Stimulated activated naive B cell treated with anti-CD40 and anti-IgM and Interleukin-4, amounts not matched to agents 10 μg/mL and 1 μg/mL and 100 μg/mL, for 72 hours (primary cell): ENCODE data around the gene NLRC5.

Source experiments
- ATAC-seq, 2 donors: fragments of 150-1000 bp; cut with Tn5 transposase; replicated peaks; 2 replicates each; pipeline ENCODE4 v1.10.0; 2021; ENCODE audit warnings: moderate library complexity in 1 of 2
- DNase-seq: peaks from one replicate; pipeline ENCODE4 v3.0.0; 2021
- H3K27ac Mint-ChIP-seq: one replicate; pipeline ENCODE4 v1.8.0; 2022; ENCODE audit warnings: mild to moderate bottlenecking, mixed read lengths
- H3K27me3 Mint-ChIP-seq, 2 donors: one replicate each; pipeline ENCODE4 v1.8.0; 2022; ENCODE audit warnings: mixed read lengths in 2 of 2
- H3K36me3 Mint-ChIP-seq, 2 donors: one replicate each; pipeline ENCODE4 v1.8.0; 2022; ENCODE audit warnings: mixed read lengths in 2 of 2, mild to moderate bottlenecking in 1 of 2
- H3K4me1 Mint-ChIP-seq, 2 donors: one replicate each; pipeline ENCODE4 v1.8.0; 2022; ENCODE audit warnings: mixed read lengths in 2 of 2, mild to moderate bottlenecking in 1 of 2
- H3K4me3 Mint-ChIP-seq, 2 donors: one replicate each; pipeline ENCODE4 v1.8.0; 2022; ENCODE audit warnings: mild to moderate bottlenecking in 2 of 2, mixed read lengths in 2 of 2, moderate library complexity in 1 of 2
- H3K9me3 Mint-ChIP-seq, 2 donors: one replicate each; pipeline ENCODE4 v1.8.0; 2022; ENCODE audit warnings: mixed read lengths in 2 of 2, mild to moderate bottlenecking in 1 of 2

The NLRC5 gene

DNA sequence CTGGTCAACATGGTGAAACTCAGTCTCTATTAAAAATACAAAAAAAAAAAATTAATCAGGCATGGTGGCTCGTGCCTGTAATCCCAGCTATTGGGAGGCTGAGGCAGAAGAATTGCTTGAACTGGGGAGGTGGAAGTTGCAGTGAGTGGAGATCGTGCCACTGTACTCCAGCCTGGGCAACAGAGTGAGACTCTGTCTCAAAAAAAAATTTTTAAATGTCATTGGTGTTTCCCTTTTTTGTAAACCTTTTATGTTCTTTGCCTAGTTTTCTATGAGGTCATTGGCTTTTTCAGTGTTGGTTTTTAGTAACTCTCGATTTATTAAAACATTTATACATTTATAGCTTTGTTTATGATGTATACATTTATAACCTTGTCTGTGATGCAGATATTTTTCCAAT is 18.2 kb downstream of the NLRC5 start:
- peaks cover 47 to 69% of the 10 kb centered on the region in 2 donors for H3K36me3 Mint-ChIP-seq
- no peak overlapping the region for H3K27ac Mint-ChIP-seq
- DNase-seq (no peak), ATAC-seq (peak; percentile 38 to 54)
- H3K4me3 Mint-ChIP-seq = peak overlapping the region in 1 of 2 donors; percentile 25
- H3K9me3 Mint-ChIP-seq = no peaks in the 10 kb centered on the region
- peaks cover 40 to 79% of the 10 kb centered on the region in 2 donors for H3K4me1 Mint-ChIP-seq
- H3K27me3 Mint-ChIP-seq = no peaks in the 10 kb centered on the region

DNA sequence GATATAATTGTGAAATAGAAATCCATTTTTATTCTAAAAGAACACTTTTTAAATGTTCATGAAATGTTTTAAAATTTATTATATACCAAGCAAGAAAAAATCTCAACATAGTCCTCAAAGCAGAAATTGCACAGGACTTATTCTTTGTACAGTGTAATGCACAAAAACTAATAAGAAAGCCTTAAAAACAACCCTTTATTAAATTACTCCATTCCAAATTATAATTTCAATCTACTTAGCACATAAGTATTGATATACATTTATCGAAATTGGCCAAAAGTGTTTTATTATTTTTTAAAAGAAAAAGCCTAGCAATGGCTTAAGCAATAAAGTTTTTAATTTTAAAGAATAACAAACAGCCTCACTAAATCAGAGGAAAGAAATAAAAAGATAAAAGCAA is 19.1 kb downstream of the NLRC5 start:
- no peak overlapping the region for H3K27ac Mint-ChIP-seq
- peaks cover 35 to 70% of the 10 kb centered on the region in 2 donors for H3K4me1 Mint-ChIP-seq
- no peaks in the 10 kb centered on the region for H3K9me3 Mint-ChIP-seq
- peaks cover 43 to 62% of the 10 kb centered on the region in 2 donors for H3K36me3 Mint-ChIP-seq
- no peaks in the 10 kb centered on the region for H3K27me3 Mint-ChIP-seq
- DNase-seq = no peak
- no peak overlapping the region for H3K4me3 Mint-ChIP-seq
- ATAC-seq = no peak

DNA sequence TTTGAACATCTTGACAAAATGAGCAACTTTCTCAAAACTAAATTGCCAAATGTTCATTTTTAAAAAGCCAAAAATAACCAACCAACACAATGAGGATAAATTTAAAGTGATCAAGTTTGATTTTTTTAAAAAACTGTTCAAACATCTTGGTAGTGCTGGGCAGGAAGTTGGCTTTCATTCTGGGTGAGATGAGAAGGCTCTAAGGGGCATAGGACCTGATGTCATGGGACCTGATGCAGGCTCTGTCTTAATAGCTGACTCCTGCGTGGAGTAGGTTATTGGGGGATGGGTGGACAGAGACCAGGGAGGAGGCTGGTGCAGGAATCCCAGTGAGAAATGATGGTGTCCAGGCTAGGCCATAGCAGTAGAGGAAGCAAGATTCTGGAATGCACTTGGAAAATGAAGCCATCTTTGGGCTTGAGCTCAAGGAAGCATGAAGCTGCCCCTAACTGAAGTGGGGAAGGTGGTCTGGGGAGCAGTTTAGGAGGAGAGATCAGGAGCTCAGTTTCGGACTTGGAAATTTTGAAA is 20.4 kb downstream of the NLRC5 start:
- DNase-seq (no peak), ATAC-seq (no peak)
- Mint-ChIP-seq H3K27ac (peak overlapping the region; percentile 52), H3K36me3 (peaks cover 39 to 54% of the 10 kb centered on the region in 2 donors), H3K9me3 (no peaks in the 10 kb centered on the region), H3K27me3 (no peaks in the 10 kb centered on the region), H3K4me1 (peaks cover 32 to 67% of the 10 kb centered on the region in 2 donors), H3K4me3 (peak overlapping the region in 1 of 2 donors; percentile 50)

DNA sequence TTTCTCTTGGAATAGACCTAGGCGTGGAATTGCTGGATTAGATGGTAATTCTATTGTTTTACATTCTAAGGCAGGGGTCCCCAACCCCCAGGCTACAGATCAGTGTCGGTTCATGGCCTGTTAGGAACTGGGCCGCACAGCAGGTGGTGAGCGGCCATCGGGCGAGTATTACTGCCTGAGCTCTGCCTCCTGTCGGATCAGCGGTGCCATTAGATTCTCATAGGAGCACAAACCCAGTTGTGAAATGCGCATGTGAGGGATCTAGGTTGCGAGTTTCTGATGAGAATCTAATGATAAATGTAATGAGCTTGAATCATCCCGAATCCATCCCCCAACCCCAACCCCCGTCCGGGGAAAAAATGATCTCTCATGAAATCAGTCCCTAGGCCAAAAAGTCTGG is 23.0 kb downstream of the NLRC5 start:
- no peak for ATAC-seq
- peaks cover 37 to 51% of the 10 kb centered on the region in 2 donors for H3K36me3 Mint-ChIP-seq
- no peak for DNase-seq
- H3K27ac Mint-ChIP-seq = peak overlapping the region; percentile 86
- H3K27me3 Mint-ChIP-seq = no peaks in the 10 kb centered on the region
- peak overlapping the region in 1 of 2 donors; percentile 35 for H3K4me3 Mint-ChIP-seq
- H3K9me3 Mint-ChIP-seq = no peaks in the 10 kb centered on the region
- H3K4me1 Mint-ChIP-seq = peaks cover 32 to 63% of the 10 kb centered on the region in 2 donors

DNA sequence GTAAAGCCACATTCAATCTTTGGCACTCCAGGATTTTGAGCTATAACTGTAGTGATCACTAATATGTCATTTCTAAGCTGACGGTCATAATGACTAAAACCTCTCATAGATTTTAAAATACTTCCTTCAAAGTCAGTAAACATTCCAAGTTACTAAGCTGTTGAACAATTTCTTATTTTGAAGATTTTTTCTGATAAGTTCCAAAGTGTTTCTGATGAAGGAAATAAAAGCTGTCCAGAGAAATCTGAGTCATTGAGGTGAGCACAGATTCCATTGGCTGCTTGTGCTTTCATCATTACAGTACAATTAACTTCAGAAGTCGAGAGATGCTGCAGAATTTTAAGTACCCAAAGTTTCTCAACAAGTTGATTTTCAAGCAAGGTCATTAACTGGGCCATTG is 23.9 kb downstream of the NLRC5 start:
- Mint-ChIP-seq H3K27ac (peak overlapping the region; percentile 14), H3K36me3 (peaks cover 45 to 55% of the 10 kb centered on the region in 2 donors), H3K4me1 (peaks cover 34 to 63% of the 10 kb centered on the region in 2 donors), H3K9me3 (no peaks in the 10 kb centered on the region), H3K27me3 (no peaks in the 10 kb centered on the region), H3K4me3 (no peak overlapping the region)
- ATAC-seq (no peak), DNase-seq (no peak)

DNA sequence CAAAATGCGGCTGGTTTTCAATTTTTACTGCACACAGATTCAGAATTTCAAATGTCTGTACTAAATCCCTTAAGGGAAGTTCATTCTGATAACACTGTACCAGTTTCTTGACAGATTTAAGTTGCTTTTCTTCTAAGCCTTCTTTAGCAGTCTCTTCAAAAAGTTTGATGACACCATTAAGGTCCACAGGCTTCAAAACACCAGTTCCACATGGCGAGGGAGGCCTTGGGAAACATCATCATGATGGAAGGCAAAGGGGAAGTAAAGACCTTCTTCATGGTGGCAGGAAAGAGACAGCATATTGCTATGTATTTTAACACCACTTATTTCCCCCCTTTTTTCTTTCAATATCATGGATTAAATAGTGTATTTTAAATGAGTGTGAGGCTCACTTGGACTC is 24.5 kb downstream of the NLRC5 start:
- Mint-ChIP-seq H3K4me1 (peaks cover 37 to 63% of the 10 kb centered on the region in 2 donors), H3K36me3 (peaks cover 50 to 60% of the 10 kb centered on the region in 2 donors), H3K27me3 (no peaks in the 10 kb centered on the region), H3K9me3 (no peaks in the 10 kb centered on the region), H3K4me3 (peak overlapping the region in 1 of 2 donors; percentile 11), H3K27ac (peak overlapping the region; percentile 92)
- DNase-seq (no peak), ATAC-seq (no peak)

DNA sequence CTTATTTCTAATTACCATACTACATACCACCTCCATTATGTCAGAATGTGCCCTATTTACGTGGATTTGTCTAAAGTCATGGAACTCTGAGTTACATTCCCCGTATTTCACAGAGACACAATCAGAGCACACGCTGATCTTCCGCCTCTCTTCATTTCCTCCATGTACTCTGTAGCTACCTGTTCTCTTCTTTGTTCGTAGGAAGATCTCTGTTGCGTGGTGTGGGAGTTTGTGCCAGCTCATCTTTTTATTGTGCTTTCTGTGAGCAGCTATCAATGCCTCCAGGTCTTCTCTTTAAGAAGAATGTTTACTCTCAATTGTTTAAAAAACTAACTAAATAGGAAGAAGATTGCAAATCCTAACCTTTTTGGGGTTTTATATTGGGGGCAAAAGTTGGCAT is 26.9 kb downstream of the NLRC5 start:
- Mint-ChIP-seq H3K27me3 (no peaks in the 10 kb centered on the region), H3K27ac (peak overlapping the region; percentile 80), H3K4me1 (peaks cover 39 to 49% of the 10 kb centered on the region in 2 donors), H3K9me3 (no peaks in the 10 kb centered on the region), H3K4me3 (no peak overlapping the region), H3K36me3 (peaks cover 61 to 69% of the 10 kb centered on the region in 2 donors)
- no peak for ATAC-seq
- DNase-seq = no peak

DNA sequence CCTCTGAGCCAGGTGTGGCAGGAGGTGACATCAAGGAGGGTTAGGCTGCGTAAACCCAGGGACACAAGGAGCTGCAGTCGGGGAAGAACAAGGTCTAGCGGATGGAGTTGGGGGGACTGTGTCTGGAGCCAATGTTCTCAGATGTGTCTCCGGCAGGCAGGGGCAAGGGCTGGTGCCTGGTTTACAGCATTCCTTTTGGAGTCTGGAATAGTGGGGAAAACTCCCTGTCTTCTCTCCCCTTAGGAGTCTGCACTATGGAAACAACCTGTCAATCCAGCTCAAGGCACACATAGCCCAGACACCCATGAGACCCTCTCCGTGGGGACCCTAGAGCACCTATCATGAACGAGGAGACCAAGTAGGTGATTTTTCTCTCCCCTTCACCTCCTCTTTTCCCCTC is 27.5 kb downstream of the NLRC5 start:
- no peaks in the 10 kb centered on the region for H3K27me3 Mint-ChIP-seq
- H3K4me1 Mint-ChIP-seq = peaks cover 42 to 51% of the 10 kb centered on the region in 2 donors
- H3K27ac Mint-ChIP-seq = peak overlapping the region; percentile 80
- H3K36me3 Mint-ChIP-seq = peaks cover 67 to 74% of the 10 kb centered on the region in 2 donors
- no peak overlapping the region for H3K4me3 Mint-ChIP-seq
- ATAC-seq = no peak
- DNase-seq = no peak
- no peaks in the 10 kb centered on the region for H3K9me3 Mint-ChIP-seq

DNA sequence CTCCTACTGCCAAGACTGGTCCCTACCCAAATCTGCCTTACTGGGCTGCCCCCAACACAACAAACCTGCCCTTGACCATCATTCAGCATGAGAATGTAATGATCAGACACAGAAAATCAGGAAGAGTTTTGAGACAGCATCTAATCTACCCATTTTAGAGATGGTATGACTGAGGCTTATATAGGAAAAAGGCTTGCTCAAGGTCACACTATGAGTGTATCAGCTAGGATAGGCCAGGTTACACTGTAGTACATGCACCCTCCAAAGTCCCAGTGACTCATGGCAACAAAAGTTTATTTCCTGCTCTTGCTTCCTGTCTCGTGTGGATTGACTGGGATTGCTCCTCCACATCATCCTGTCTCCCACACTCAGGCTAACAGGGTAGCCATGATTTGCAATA is 27.9 kb downstream of the NLRC5 start:
- peaks cover 43 to 51% of the 10 kb centered on the region in 2 donors for H3K4me1 Mint-ChIP-seq
- no peaks in the 10 kb centered on the region for H3K9me3 Mint-ChIP-seq
- no peak overlapping the region for H3K4me3 Mint-ChIP-seq

DNA sequence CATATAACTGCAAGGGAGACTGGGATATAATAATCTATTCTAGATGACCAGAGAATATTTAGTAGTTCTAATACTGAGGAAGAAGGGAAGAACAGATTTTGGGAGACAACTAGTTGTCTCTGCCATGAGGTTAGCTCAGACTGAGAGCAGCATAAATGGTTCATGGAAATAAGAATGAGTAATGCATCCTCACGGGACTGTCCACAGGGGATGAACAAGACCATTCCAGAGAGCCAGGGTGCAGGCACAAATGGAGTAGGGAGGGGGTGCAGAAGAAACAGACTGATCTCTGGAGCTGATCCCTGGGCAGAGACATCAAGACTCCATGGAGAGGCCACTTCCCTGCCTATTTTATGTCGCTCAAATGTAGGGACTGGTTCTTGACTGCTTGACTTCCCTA is 30.4 kb downstream of the NLRC5 start:
- DNase-seq = no peak
- no peak overlapping the region for H3K4me3 Mint-ChIP-seq
- peaks cover 45 to 63% of the 10 kb centered on the region in 2 donors for H3K4me1 Mint-ChIP-seq
- H3K9me3 Mint-ChIP-seq = no peaks in the 10 kb centered on the region
- ATAC-seq = no peak
- no peak overlapping the region for H3K27ac Mint-ChIP-seq
- no peaks in the 10 kb centered on the region for H3K27me3 Mint-ChIP-seq
- H3K36me3 Mint-ChIP-seq = peaks cover 82 to 90% of the 10 kb centered on the region in 2 donors

More for the DNA sequence above, 27.9 kb downstream of the NLRC5 start:
- Mint-ChIP-seq H3K27ac (no peak overlapping the region), H3K36me3 (peaks cover 66 to 74% of the 10 kb centered on the region in 2 donors), H3K27me3 (no peaks in the 10 kb centered on the region)
- no peak for ATAC-seq
- no peak for DNase-seq

DNA sequence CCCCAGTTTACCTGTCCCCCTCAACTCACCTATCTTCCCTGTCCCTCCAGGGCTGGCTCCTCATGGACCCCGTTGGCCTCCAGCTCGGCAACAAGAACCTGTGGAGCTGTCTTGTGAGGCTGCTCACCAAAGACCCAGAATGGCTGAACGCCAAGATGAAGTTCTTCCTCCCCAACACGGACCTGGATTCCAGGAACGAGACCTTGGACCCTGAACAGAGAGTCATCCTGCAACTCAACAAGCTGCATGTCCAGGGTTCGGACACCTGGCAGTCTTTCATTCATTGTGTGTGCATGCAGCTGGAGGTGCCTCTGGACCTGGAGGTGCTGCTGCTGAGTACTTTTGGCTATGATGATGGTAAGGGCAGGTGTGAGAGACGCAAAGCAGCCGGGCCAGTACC is 31.3 kb downstream of the NLRC5 start:
- Mint-ChIP-seq H3K4me3 (no peak overlapping the region), H3K36me3 (peaks cover 89 to 93% of the 10 kb centered on the region in 2 donors), H3K27me3 (no peaks in the 10 kb centered on the region), H3K9me3 (no peaks in the 10 kb centered on the region), H3K4me1 (peaks cover 47 to 56% of the 10 kb centered on the region in 2 donors), H3K27ac (peak overlapping the region; percentile 85)
- ATAC-seq (no peak), DNase-seq (no peak)

DNA sequence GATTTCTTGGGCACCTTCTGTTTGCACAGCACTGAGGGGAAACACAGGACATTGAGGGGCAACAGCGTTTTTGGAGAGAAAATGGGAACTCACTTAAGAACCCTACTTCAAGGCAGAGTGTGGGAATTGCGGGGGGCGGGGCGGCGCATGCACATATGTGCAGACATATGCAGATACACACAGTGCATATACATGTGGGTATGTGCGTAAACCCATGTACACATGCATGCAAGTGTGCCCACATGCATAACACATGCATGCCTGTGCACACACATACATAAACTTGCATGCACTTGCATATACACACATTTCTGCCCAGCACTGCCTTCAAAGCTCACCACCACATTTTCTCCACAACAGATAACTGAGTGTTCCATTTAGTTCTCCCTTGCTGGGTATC is 32.4 kb downstream of the NLRC5 start:
- no peak overlapping the region for H3K27ac Mint-ChIP-seq
- no peak overlapping the region for H3K4me3 Mint-ChIP-seq
- H3K9me3 Mint-ChIP-seq = no peaks in the 10 kb centered on the region
- ATAC-seq = no peak
- H3K4me1 Mint-ChIP-seq = peaks cover 43 to 57% of the 10 kb centered on the region in 2 donors
- no peaks in the 10 kb centered on the region for H3K27me3 Mint-ChIP-seq
- no peak for DNase-seq
- peaks cover 93 to 96% of the 10 kb centered on the region in 2 donors for H3K36me3 Mint-ChIP-seq

DNA sequence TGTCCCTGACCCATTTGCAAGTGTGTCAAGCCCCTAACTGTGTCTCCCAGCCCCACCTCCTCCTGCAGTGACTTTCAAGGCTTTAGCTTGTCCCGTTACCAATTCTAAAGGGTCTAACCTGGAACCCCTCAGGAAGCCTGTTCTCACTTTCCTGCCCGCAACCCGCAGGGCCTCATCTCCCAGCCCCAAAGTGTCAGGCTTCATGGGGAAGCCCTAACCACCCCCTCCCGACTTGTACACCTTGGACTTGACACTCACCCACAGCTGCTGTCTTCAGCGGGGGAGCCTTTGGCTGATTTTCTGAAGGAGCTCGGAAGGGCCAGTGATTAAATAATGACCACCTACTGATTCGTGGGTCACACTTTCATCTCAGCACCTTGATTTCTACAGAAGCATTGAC is 33.1 kb downstream of the NLRC5 start:
- no peak overlapping the region for H3K4me3 Mint-ChIP-seq
- H3K4me1 Mint-ChIP-seq = peaks cover 44 to 51% of the 10 kb centered on the region in 2 donors
- H3K27me3 Mint-ChIP-seq = no peaks in the 10 kb centered on the region
- DNase-seq (no peak), ATAC-seq (no peak)
- H3K36me3 Mint-ChIP-seq = peaks cover 93 to 96% of the 10 kb centered on the region in 2 donors
- no peaks in the 10 kb centered on the region for H3K9me3 Mint-ChIP-seq
- H3K27ac Mint-ChIP-seq = peak overlapping the region; percentile 75

DNA sequence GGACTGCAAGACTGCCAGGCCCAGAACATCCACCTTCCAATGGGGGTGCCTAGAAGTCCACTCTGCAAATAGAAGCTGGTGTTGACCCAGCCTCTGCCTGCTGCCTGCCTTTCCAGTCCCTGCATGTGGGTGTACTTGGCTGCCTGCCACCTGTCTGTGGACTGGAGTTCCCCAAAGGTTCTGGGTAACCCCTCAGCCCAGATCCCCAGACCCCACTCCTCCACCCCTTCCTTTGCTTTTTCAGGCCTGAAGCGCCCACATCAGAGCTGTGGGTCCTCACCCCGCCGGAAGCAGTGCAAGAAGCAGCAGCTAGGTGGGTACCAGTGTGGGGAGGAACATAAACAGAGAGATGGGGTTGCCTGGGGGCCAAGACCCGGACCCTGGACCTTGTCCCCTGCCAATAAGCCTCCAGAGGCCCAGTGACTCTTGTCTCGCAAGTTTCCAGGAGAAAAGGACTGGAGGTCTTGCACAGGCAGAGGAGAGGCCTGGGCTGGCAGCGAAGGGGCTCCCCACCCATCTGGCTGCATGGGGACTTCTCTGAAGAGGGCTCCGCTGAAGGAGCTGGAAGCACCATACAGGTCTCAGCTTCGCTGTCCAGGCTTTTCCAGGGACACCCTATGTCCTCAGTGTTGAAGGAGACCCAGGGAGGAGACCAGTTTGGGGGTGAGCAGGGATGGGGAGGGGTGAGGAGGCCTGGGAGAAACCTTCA is 34.3 kb downstream of the NLRC5 start:
- Mint-ChIP-seq H3K4me3 (peak overlapping the region; percentile 57), H3K27ac (peak overlapping the region; percentile 90), H3K9me3 (no peaks in the 10 kb centered on the region), H3K27me3 (no peaks in the 10 kb centered on the region), H3K4me1 (peaks cover 39 to 51% of the 10 kb centered on the region in 2 donors), H3K36me3 (peaks cover 87 to 95% of the 10 kb centered on the region in 2 donors)
- ATAC-seq = peak; percentile 75 to 82
- DNase-seq = peak; percentile 59
